ENCODE measurements around the gene METTL25. TPM values are rescaled to one million over a fixed set of nuclear protein-coding genes. Genes with fewer than 3 reads are reported as not detected.

METTL25 gene
- polyA plus RNA-seq, 4 donors: 4.3 to 12.1 (median 9.8) TPM

DNA sequence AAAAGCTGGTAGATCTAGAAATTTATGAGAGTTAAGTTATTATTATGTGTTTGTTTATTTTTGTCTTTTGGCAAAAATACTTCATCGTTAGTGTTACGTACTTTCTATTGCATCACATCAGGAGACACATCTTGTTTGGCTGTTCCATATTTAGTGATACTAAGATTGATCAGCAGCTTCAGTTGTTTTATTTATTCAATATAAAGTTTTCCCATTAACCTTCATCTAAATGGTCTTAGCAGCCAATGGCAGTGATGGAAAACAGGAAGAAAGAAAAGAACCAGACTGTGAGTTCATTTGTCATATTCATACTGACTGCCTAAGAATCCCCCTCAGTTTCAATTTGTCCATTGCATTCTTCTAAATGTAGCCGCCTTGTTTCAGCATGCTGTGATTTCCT lies 122.3 kb downstream of the METTL25 start:
- no peaks in the 10 kb centered on the region for H3K9me3 ChIP-seq (ENCODE audit: control insufficient read depth in 2 of 2, insufficient read depth in 1 of 2, low read depth in 1 of 2, low read length in 1 of 2)
- DNase-seq: no peak
- FAIRE-seq: no peak
- H3K27me3 ChIP-seq (ENCODE audit: control insufficient read depth in 3 of 3, insufficient read depth in 3 of 3, low read length in 3 of 3): no peaks in the 10 kb centered on the region
- H3K4me3 ChIP-seq (ENCODE audit: low read depth in 1 of 3, low read length in 3 of 3): no peak overlapping the region
- H3K36me3 ChIP-seq (ENCODE audit: control insufficient read depth in 3 of 3, insufficient read depth in 2 of 3, low read depth in 1 of 3, low read length in 3 of 3): no peaks in the 10 kb centered on the region
- H3K4me1 ChIP-seq (ENCODE audit: control insufficient read depth in 3 of 3, insufficient read depth in 2 of 3, low read depth in 1 of 3, low read length in 2 of 3): no peaks in the 10 kb centered on the region
- WGBS, 3 donors: 79 to 98% (median 91%) methylated on average over 3 of the region's 3 CpGs
- H3K27ac ChIP-seq (ENCODE audit: low read depth in 1 of 3, low read length in 2 of 3): no peak overlapping the region

DNA sequence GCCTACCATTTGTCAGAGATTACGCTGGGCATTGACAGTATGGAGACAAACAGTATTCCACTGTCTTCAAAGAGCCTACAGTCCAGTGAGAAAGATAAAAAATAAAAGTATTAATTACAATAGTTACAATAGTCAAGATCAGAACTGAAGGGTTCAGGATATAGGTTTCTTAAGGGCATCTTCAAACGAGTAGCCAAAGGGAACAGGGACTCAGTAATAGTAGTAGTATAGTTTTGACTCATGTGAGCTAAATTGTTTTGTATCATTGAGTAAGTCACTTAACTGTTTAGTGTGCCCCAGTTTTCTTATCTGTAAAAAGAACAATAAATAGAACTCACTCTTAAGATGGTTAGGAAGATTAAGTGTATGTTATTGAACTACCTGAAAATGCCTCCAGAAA lies 123.6 kb downstream of the METTL25 start:
- Histone ChIP-seq H3K4me1 (ENCODE audit: control insufficient read depth in 3 of 3, insufficient read depth in 2 of 3, low read depth in 1 of 3, low read length in 2 of 3) (no peaks in the 10 kb centered on the region), H3K27me3 (ENCODE audit: control insufficient read depth in 3 of 3, insufficient read depth in 3 of 3, low read length in 3 of 3) (no peaks in the 10 kb centered on the region), H3K27ac (ENCODE audit: low read depth in 1 of 3, low read length in 2 of 3) (no peak overlapping the region), H3K36me3 (ENCODE audit: control insufficient read depth in 3 of 3, insufficient read depth in 2 of 3, low read depth in 1 of 3, low read length in 3 of 3) (no peaks in the 10 kb centered on the region), H3K4me3 (ENCODE audit: low read depth in 1 of 3, low read length in 3 of 3) (no peak overlapping the region), H3K9me3 (ENCODE audit: control insufficient read depth in 2 of 2, insufficient read depth in 1 of 2, low read depth in 1 of 2, low read length in 1 of 2) (no peaks in the 10 kb centered on the region)
- no peak for DNase-seq
- WGBS, 3 donors: 73 to 94% (median 79%) methylated on average over 2 of the region's 2 CpGs
- FAIRE-seq: no peak

DNA sequence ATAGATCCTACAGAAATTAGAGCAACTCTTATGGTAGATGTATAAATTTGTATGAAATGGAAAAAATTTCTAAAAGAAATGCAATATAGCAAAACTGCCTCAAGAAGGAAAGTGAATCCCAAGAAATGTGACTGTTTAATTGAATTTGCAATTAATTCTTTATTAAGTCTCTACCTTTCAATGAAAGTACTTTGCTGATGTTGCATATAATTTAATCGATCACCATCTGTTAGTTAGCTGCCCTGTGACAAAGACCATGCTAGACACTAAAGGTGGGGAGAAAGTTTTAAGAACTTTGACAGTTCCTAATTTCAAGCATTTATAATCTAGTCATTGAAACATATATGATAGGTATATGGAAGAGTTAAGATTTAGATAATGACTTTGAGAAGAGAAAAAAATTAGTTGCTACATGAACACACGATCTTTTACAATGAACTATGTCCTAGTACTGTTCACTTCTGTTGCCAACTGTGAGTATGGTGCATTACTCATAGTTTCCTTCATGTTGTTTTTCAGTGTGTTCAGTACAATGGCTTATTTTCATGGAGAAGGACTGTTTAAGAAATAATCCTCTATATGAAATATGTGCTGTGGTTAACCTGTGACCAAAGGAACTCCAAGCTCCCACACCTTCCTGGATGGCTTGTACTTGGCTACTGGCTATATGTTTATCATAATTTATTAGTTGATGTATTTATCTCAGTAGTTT lies 128.4 kb downstream of the METTL25 start:
- H3K27ac ChIP-seq (ENCODE audit: low read depth in 1 of 3, low read length in 2 of 3): no peak overlapping the region
- H3K9me3 ChIP-seq (ENCODE audit: control insufficient read depth in 2 of 2, insufficient read depth in 1 of 2, low read depth in 1 of 2, low read length in 1 of 2): no peaks in the 10 kb centered on the region
- no peaks in the 10 kb centered on the region for H3K36me3 ChIP-seq (ENCODE audit: control insufficient read depth in 3 of 3, insufficient read depth in 2 of 3, low read depth in 1 of 3, low read length in 3 of 3)
- 64 to 79% (median 68%) methylated on average over 2 of the region's 2 CpGs for WGBS, 3 donors
- no peak for FAIRE-seq
- no peaks in the 10 kb centered on the region for H3K27me3 ChIP-seq (ENCODE audit: control insufficient read depth in 3 of 3, insufficient read depth in 3 of 3, low read length in 3 of 3)
- H3K4me1 ChIP-seq (ENCODE audit: control insufficient read depth in 3 of 3, insufficient read depth in 2 of 3, low read depth in 1 of 3, low read length in 2 of 3): no peaks in the 10 kb centered on the region
- no peak overlapping the region for H3K4me3 ChIP-seq (ENCODE audit: low read depth in 1 of 3, low read length in 3 of 3)
- DNase-seq: no peak

DNA sequence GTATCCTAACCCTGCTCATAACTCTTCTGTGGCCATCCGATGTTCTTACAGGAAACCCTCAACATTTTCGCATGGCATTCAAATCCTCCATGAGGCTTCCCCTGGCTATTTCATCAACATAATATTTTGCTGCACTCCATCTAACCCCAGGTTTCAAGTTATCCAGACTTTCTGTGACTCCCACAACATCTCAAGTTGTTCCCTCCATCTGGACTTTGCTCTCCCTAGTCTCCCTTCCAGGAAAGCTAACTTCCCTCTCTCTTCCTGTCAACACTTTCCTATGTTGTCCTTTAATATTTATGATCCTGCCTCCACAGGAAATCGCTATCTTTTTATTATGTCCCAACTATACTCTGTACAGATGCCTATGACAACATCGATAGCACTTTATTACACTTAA lies 146.1 kb downstream of the METTL25 start:
- FAIRE-seq (no peak), DNase-seq (no peak)
- Histone ChIP-seq H3K9me3 (ENCODE audit: control insufficient read depth in 2 of 2, insufficient read depth in 1 of 2, low read depth in 1 of 2, low read length in 1 of 2) (no peaks in the 10 kb centered on the region), H3K27ac (ENCODE audit: low read depth in 1 of 3, low read length in 2 of 3) (no peak overlapping the region), H3K36me3 (ENCODE audit: control insufficient read depth in 3 of 3, insufficient read depth in 2 of 3, low read depth in 1 of 3, low read length in 3 of 3) (no peaks in the 10 kb centered on the region), H3K27me3 (ENCODE audit: control insufficient read depth in 3 of 3, insufficient read depth in 3 of 3, low read length in 3 of 3) (no peaks in the 10 kb centered on the region), H3K4me3 (ENCODE audit: low read depth in 1 of 3, low read length in 3 of 3) (no peak overlapping the region), H3K4me1 (ENCODE audit: control insufficient read depth in 3 of 3, insufficient read depth in 2 of 3, low read depth in 1 of 3, low read length in 2 of 3) (no peaks in the 10 kb centered on the region)
- WGBS, 3 donors: 52 to 61% (median 56%) methylated on average over 4 of the region's 4 CpGs

DNA sequence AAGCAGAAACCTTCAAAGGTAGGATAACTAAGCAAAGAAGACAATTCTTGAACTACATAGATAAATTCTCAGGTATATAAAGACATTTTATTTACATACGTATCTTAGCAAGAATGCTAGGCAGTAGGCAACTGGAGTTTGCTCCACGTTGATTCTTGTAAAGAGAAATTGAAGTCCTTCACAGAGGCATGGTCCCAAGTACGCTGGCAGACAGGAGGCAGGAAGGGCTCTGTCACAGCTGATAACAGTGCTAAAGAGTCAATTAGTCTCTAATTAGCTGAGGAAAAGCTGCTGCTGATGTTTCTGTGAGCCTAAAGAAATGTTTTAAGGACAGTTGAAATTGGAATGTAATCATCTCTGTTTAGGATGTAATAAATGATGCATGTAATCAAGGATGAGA lies 146.8 kb downstream of the METTL25 start:
- no peak overlapping the region for H3K27ac ChIP-seq (ENCODE audit: low read depth in 1 of 3, low read length in 2 of 3)
- H3K36me3 ChIP-seq (ENCODE audit: control insufficient read depth in 3 of 3, insufficient read depth in 2 of 3, low read depth in 1 of 3, low read length in 3 of 3): no peaks in the 10 kb centered on the region
- H3K27me3 ChIP-seq (ENCODE audit: control insufficient read depth in 3 of 3, insufficient read depth in 3 of 3, low read length in 3 of 3): no peaks in the 10 kb centered on the region
- FAIRE-seq: no peak
- DNase-seq: no peak
- no peak overlapping the region for H3K4me3 ChIP-seq (ENCODE audit: low read depth in 1 of 3, low read length in 3 of 3)
- WGBS, 3 donors: 55 to 57% (median 56%) methylated on average over 3 of the region's 3 CpGs
- H3K4me1 ChIP-seq (ENCODE audit: control insufficient read depth in 3 of 3, insufficient read depth in 2 of 3, low read depth in 1 of 3, low read length in 2 of 3): no peaks in the 10 kb centered on the region
- no peaks in the 10 kb centered on the region for H3K9me3 ChIP-seq (ENCODE audit: control insufficient read depth in 2 of 2, insufficient read depth in 1 of 2, low read depth in 1 of 2, low read length in 1 of 2)

DNA sequence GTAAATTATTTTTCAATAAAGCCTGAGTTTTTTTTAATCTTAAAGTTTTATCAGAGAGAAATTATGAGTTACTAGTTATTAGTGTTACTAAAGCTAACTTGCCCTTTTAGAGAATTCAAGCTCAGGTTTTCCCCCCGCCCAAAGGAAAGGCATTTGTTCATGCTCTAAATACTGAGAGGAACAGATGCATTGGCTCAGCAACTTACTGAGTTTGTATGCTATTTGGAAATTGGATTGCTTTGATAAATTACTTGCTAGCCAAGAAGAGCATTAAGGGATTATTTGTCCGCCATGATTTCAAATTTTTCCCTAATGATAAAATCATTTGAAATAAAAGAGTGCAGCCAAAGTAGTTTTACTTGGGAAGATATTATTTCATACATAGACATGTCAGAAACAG lies 149.4 kb downstream of the METTL25 start:
- Histone ChIP-seq H3K27ac (ENCODE audit: low read depth in 1 of 3, low read length in 2 of 3) (no peak overlapping the region), H3K9me3 (ENCODE audit: control insufficient read depth in 2 of 2, insufficient read depth in 1 of 2, low read depth in 1 of 2, low read length in 1 of 2) (no peaks in the 10 kb centered on the region), H3K4me3 (ENCODE audit: low read depth in 1 of 3, low read length in 3 of 3) (no peak overlapping the region), H3K36me3 (ENCODE audit: control insufficient read depth in 3 of 3, insufficient read depth in 2 of 3, low read depth in 1 of 3, low read length in 3 of 3) (no peaks in the 10 kb centered on the region), H3K4me1 (ENCODE audit: control insufficient read depth in 3 of 3, insufficient read depth in 2 of 3, low read depth in 1 of 3, low read length in 2 of 3) (no peaks in the 10 kb centered on the region), H3K27me3 (ENCODE audit: control insufficient read depth in 3 of 3, insufficient read depth in 3 of 3, low read length in 3 of 3) (no peaks in the 10 kb centered on the region)
- 67 to 84% (median 81%) methylated on average over 2 of the region's 2 CpGs for WGBS, 3 donors
- DNase-seq (no peak), FAIRE-seq (no peak)

DNA sequence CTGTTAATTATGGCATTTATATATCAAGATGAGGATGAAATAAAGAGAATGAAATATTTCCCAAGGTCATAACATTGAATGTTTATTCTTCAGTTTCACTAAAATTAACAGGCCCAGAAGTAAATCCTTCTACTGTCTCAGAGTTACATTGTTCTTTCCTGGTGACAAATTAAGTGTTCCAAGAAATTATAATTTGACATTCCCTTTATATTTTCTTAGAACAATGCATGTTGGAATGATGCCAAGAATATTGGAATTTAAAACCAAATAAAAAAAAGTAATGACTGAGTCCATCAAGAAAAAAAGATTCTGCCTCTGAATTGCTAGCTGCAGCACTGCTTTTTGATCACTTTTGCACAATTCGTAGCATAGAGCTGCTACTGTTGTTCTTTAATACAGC lies 152.1 kb downstream of the METTL25 start:
- H3K36me3 ChIP-seq (ENCODE audit: control insufficient read depth in 3 of 3, insufficient read depth in 2 of 3, low read depth in 1 of 3, low read length in 3 of 3): no peaks in the 10 kb centered on the region
- FAIRE-seq (no peak), DNase-seq (no peak)
- WGBS, 3 donors: 76 to 93% (median 79%) methylated on average over 1 of the region's 1 CpG
- no peaks in the 10 kb centered on the region for H3K9me3 ChIP-seq (ENCODE audit: control insufficient read depth in 2 of 2, insufficient read depth in 1 of 2, low read depth in 1 of 2, low read length in 1 of 2)
- no peak overlapping the region for H3K4me3 ChIP-seq (ENCODE audit: low read depth in 1 of 3, low read length in 3 of 3)
- no peak overlapping the region for H3K27ac ChIP-seq (ENCODE audit: low read depth in 1 of 3, low read length in 2 of 3)
- no peaks in the 10 kb centered on the region for H3K27me3 ChIP-seq (ENCODE audit: control insufficient read depth in 3 of 3, insufficient read depth in 3 of 3, low read length in 3 of 3)
- H3K4me1 ChIP-seq (ENCODE audit: control insufficient read depth in 3 of 3, insufficient read depth in 2 of 3, low read depth in 1 of 3, low read length in 2 of 3): no peaks in the 10 kb centered on the region

DNA sequence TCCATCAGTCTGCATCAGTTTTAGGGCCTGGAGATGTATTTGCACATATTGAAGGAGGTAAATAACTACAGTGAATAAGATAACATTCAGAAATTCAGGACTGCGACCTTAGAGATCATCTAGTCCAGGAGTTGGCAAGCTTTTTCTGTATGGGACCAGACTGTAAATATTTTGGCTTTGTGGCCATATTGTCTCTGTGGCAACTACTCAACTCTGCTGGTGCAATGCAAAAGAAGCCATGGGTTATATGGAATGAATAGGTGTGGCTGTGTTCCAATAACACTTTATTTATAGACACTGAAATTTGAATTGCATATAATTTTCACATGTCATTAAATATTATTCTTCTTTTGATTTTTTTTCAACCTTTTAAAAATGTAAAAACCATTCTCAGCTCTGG lies 156.6 kb downstream of the METTL25 start:
- FAIRE-seq (no peak), DNase-seq (no peak)
- 58 to 86% (median 65%) methylated on average over 1 of the region's 1 CpG for WGBS, 3 donors
- Histone ChIP-seq H3K27me3 (ENCODE audit: control insufficient read depth in 3 of 3, insufficient read depth in 3 of 3, low read length in 3 of 3) (no peaks in the 10 kb centered on the region), H3K4me1 (ENCODE audit: control insufficient read depth in 3 of 3, insufficient read depth in 2 of 3, low read depth in 1 of 3, low read length in 2 of 3) (no peaks in the 10 kb centered on the region), H3K27ac (ENCODE audit: low read depth in 1 of 3, low read length in 2 of 3) (no peak overlapping the region), H3K9me3 (ENCODE audit: control insufficient read depth in 2 of 2, insufficient read depth in 1 of 2, low read depth in 1 of 2, low read length in 1 of 2) (peaks cover 0 to 6% of the 10 kb centered on the region in 2 donors), H3K36me3 (ENCODE audit: control insufficient read depth in 3 of 3, insufficient read depth in 2 of 3, low read depth in 1 of 3, low read length in 3 of 3) (no peaks in the 10 kb centered on the region), H3K4me3 (ENCODE audit: low read depth in 1 of 3, low read length in 3 of 3) (no peak overlapping the region)

DNA sequence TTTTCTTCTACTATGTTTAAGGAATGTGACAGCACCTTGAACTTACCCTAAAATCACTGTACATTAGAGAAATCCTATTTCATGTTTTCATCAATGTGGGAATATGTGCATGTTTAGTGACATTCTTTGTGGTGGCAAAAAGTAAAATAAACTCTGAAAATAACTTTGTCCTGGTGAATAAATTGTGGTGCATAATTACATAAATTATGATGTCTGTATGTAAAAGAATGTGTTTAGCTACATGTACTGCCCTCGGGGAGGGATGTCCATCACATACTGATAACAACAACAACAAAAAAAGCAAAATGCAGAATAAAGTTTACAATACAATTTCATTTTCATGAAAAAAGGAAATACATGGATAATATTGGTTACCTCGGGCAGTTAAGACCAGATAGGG lies 157.3 kb downstream of the METTL25 start:
- FAIRE-seq (no peak), DNase-seq (no peak)
- Histone ChIP-seq H3K9me3 (ENCODE audit: control insufficient read depth in 2 of 2, insufficient read depth in 1 of 2, low read depth in 1 of 2, low read length in 1 of 2) (peaks cover 0 to 6% of the 10 kb centered on the region in 2 donors), H3K4me3 (ENCODE audit: low read depth in 1 of 3, low read length in 3 of 3) (no peak overlapping the region), H3K4me1 (ENCODE audit: control insufficient read depth in 3 of 3, insufficient read depth in 2 of 3, low read depth in 1 of 3, low read length in 2 of 3) (no peaks in the 10 kb centered on the region), H3K27me3 (ENCODE audit: control insufficient read depth in 3 of 3, insufficient read depth in 3 of 3, low read length in 3 of 3) (no peaks in the 10 kb centered on the region), H3K36me3 (ENCODE audit: control insufficient read depth in 3 of 3, insufficient read depth in 2 of 3, low read depth in 1 of 3, low read length in 3 of 3) (no peaks in the 10 kb centered on the region), H3K27ac (ENCODE audit: low read depth in 1 of 3, low read length in 2 of 3) (no peak overlapping the region)
- WGBS, 3 donors: 80 to 86% (median 82%) methylated on average over 2 of the region's 2 CpGs
